IMR-90 (cell line): Measurements from ENCODE around the gene NALCN. TPM values are rescaled to one million over a fixed set of nuclear protein-coding genes. Genes with fewer than 3 reads are reported as not detected.

ENCODE experiments used
- ATAC-seq: fragments of 200-7000 bp; cut with Tn5 transposase; 2 replicates; pipeline ENCODE4 v1.9.1; 2020; ENCODE audit warnings: low read depth, mild to moderate bottlenecking, moderate library complexity
- BruUV-seq: library from RNA; stranded (reverse); fragments of 400-500 nt; replicated peaks from 2 replicates; lab custom pipeline; 2021; lab: Mats Ljungman, UMichigan
- CTCF ChIA-PET: fragments of 300-600 bp; formaldehyde crosslinking; extraction: SDS; loops from one replicate; lab custom pipeline; 2021; ENCODE audit warnings: antibody characterized with exemption; lab: Yijun Ruan, JAX
- POLR2A ChIA-PET: fragments of 300-600 bp; sonication (Branson Sonifier 250); formaldehyde crosslinking; loops from one replicate; lab custom pipeline; 2022; ENCODE audit warnings: antibody characterized with exemption; ENCODE audit not compliant: unreplicated experiment; lab: Charles Lee
- DNase-seq: peaks from one replicate; pipeline ENCODE4 v3.0.0; 2013
- H2AFZ ChIP-seq: replicated peaks from 2 replicates; pipeline ENCODE3; 2013; ENCODE audit warnings: low read length, mild to moderate bottlenecking; ENCODE audit not compliant: poor library complexity
- H2AK5ac ChIP-seq: 2 replicates; pipeline ENCODE4 v1.6.1; 2013; ENCODE audit warnings: low read depth, low read length, inconsistent platforms
- H2AK9ac ChIP-seq: replicated peaks from 2 replicates; pipeline ENCODE3; 2013; ENCODE audit warnings: mild to moderate bottlenecking, low read depth, low read length, moderate library complexity; ENCODE audit not compliant: poor library complexity
- H2BK120ac ChIP-seq: 2 replicates; pipeline ENCODE4 v1.6.1; 2013; ENCODE audit warnings: low read depth, low read length, inconsistent platforms
- H2BK15ac ChIP-seq: 3 replicates; pipeline ENCODE4 v1.6.1; 2013; ENCODE audit warnings: low read depth, low read length, inconsistent platforms
- H2BK20ac ChIP-seq: 2 replicates; pipeline ENCODE4 v1.6.1; 2013; ENCODE audit warnings: low read depth, mild to moderate bottlenecking, inconsistent platforms, low read length, moderate library complexity
- H2BK5ac ChIP-seq: 2 replicates; pipeline ENCODE4 v1.6.1; 2013; ENCODE audit warnings: mild to moderate bottlenecking, low read depth, low read length, inconsistent platforms; ENCODE audit not compliant: poor library complexity, severe bottlenecking
- H3K14ac ChIP-seq: replicated peaks from 2 replicates; pipeline ENCODE4 v1.6.1; 2013; ENCODE audit warnings: low read depth, low read length, inconsistent platforms
- H3K18ac ChIP-seq: 2 replicates; pipeline ENCODE4 v1.6.1; 2013; ENCODE audit warnings: low read depth, low read length, control low read depth
- H3K23ac ChIP-seq: 2 replicates; pipeline ENCODE4 v1.6.1; 2013; ENCODE audit warnings: low read depth, low read length, inconsistent platforms
- H3K27ac ChIP-seq: 2 replicates; pipeline ENCODE4 v1.5.1; 2013; ENCODE audit warnings: mild to moderate bottlenecking, control low read depth, low read length; ENCODE audit not compliant: insufficient read depth
- H3K27me3 ChIP-seq: 2 replicates; pipeline ENCODE4 v1.6.1; 2013; ENCODE audit warnings: low read length; ENCODE audit not compliant: control insufficient read depth, insufficient read depth
- H3K36me3 ChIP-seq: 2 replicates; pipeline ENCODE4 v1.6.1; 2013; ENCODE audit warnings: low read length, mixed read lengths; ENCODE audit not compliant: control insufficient read depth, insufficient read depth
- H3K4ac ChIP-seq: 2 replicates; pipeline ENCODE4 v1.6.1; 2013; ENCODE audit warnings: low read depth, low read length, inconsistent platforms
- H3K4me1 ChIP-seq: 2 replicates; pipeline ENCODE4 v1.6.1; 2013; ENCODE audit warnings: low read length, mixed read lengths; ENCODE audit not compliant: control insufficient read depth, insufficient read depth
- H3K4me2 ChIP-seq: 2 replicates; pipeline ENCODE4 v1.6.1; 2013; ENCODE audit warnings: low read depth, mild to moderate bottlenecking, control low read depth, low read length, moderate library complexity
- H3K4me3 ChIP-seq: 2 replicates; pipeline ENCODE4 v1.5.1; 2013; ENCODE audit warnings: low read depth, mild to moderate bottlenecking, control low read depth, low read length, moderate library complexity; ENCODE audit not compliant: insufficient read depth
- H3K56ac ChIP-seq: 2 replicates; pipeline ENCODE4 v1.6.1; 2013; ENCODE audit warnings: low read length, inconsistent platforms; ENCODE audit not compliant: insufficient read depth; ENCODE audit errors: extremely low read depth
- H3K79me1 ChIP-seq, 2 experiments: 2 replicates each; pipeline ENCODE4 v1.6.1; 2013; ENCODE audit warnings: low read length in 2 of 2, inconsistent platforms in 1 of 2, low read depth in 1 of 2
- H3K9ac ChIP-seq: 2 replicates; pipeline ENCODE4 v1.6.1; 2013; ENCODE audit warnings: low read depth, low read length, control low read depth
- H3K9me1 ChIP-seq: 2 replicates; pipeline ENCODE4 v1.6.1; 2013; ENCODE audit warnings: low read length, inconsistent platforms; ENCODE audit not compliant: insufficient read depth
- H3K9me3 ChIP-seq: 2 replicates; pipeline ENCODE4 v1.6.1; 2013; ENCODE audit warnings: low read length; ENCODE audit not compliant: control insufficient read depth, insufficient read depth
- H4K20me1 ChIP-seq: 2 replicates; pipeline ENCODE4 v1.6.1; 2013; ENCODE audit warnings: low read length, inconsistent platforms; ENCODE audit not compliant: insufficient read depth
- H4K5ac ChIP-seq: 2 replicates; pipeline ENCODE4 v1.6.1; 2013; ENCODE audit warnings: mild to moderate bottlenecking, low read depth, low read length, control low read depth
- H4K8ac ChIP-seq, 2 experiments: 2 replicates each; pipeline ENCODE4 v1.6.1; 2013; ENCODE audit warnings: low read depth in 2 of 2, low read length in 2 of 2, control low read depth in 1 of 2, inconsistent platforms in 1 of 2
- H4K91ac ChIP-seq: 2 replicates; pipeline ENCODE4 v1.6.1; 2013; ENCODE audit warnings: low read depth, low read length, inconsistent platforms; ENCODE audit not compliant: insufficient read depth
- CEBPB ChIP-seq: IDR thresholded peaks from 2 replicates; pipeline ENCODE4 v1.6.1; 2012; ENCODE audit warnings: low read depth, low read length, improper control_type of control experiment
- FOS ChIP-seq: fragments of 150-350 bp; IDR thresholded peaks from 2 replicates; pipeline ENCODE4 v1.6.1; 2016; ENCODE audit warnings: low read depth, low read length
- MAFK ChIP-seq: IDR thresholded peaks from 2 replicates; pipeline ENCODE4 v1.6.1; 2012; ENCODE audit warnings: low read depth, low read length, improper control_type of control experiment
- dilution Hi-C: fragments of 300-500 bp; cut with HindIII; formaldehyde crosslinking; loops from one replicate; pipeline ENCODE4 v1.14.3; 2018; ENCODE audit warnings: low sequenced_read_pairs; ENCODE audit not compliant: unreplicated experiment
- in situ Hi-C: fragments of 300-500 bp; cut with MboI; formaldehyde crosslinking; loops from 3 replicates; pipeline ENCODE4 v1.14.3; 2019; ENCODE audit warnings: low sequenced_read_pairs, inconsistent platforms, mixed read lengths
- intact Hi-C: fragments of 100-400 bp; cut with micrococcal nuclease; formaldehyde crosslinking; loops from 2 replicates; pipeline ENCODE4 v1.10.0; 2022
- polyA plus RNA-seq, 3 experiments: library from polyadenylated mRNA; depleted of rRNA; stranded (reverse); fragments of >200 nt; gene quantifications; 2 replicates each; pipeline ENCODE4 v1.2.3, GENCODE V29; 2012; ENCODE audit warnings: low replicate concordance in 1 of 3
- total RNA-seq: library from RNA; depleted of rRNA; stranded (reverse); fragments of >200 nt; gene quantifications from 2 replicates; pipeline ENCODE4 v1.2.3, GENCODE V29; 2012

NALCN gene
- total and polyA plus RNA-seq, 2 of the 4 experiments (the other 2 are of a cell fraction): 2.9 to 4.8 TPM

- Histone ChIP-seq H4K20me1 (no peaks in the 10 kb centered on the region), H3K4me2 (peak overlapping the region; percentile 58; the same call in 1 of the 2 replicates)
Measured at GRCh38 chr13:101309014-101309619, 107.2 kb downstream of the NALCN start.

More at GRCh38 chr13:101309014-101309619, 107.2 kb downstream of the NALCN start:
- POLR2A ChIA-PET: no interaction called here
- Histone ChIP-seq H2BK5ac (peak overlapping the region; percentile 93), H4K5ac (no peak overlapping the region; the same call in 1 of the 2 replicates), H2AFZ (no peak overlapping the region), H3K14ac (no peak overlapping the region), H4K91ac (no peak overlapping the region), H2AK9ac (no peak overlapping the region), H3K23ac (no peak overlapping the region), H2AK5ac (no peak overlapping the region), H3K36me3 (no peaks in the 10 kb centered on the region), H3K27ac (no peak overlapping the region), H3K18ac (peak overlapping the region; percentile 85; the same call in 1 of the 2 replicates), H3K56ac (no peak overlapping the region), H2BK15ac (no peak overlapping the region), H3K9ac (no peak overlapping the region), H3K27me3 (no peaks in the 10 kb centered on the region), H2BK20ac (no peak overlapping the region), H2BK120ac (0 out of 2 replicates have a peak overlapping the region, but pooled peaks have one; percentile 0), H3K4ac (no peak overlapping the region; the same call in 1 of the 2 replicates), H3K9me1 (peaks cover 20% of the 10 kb centered on the region), H3K4me1 (peaks cover 19% of the 10 kb centered on the region), H3K9me3 (no peaks in the 10 kb centered on the region), H3K79me1 (no peaks in the 10 kb centered on the region), H4K8ac (no peak overlapping the region), H3K4me3 (no peak overlapping the region)
- CTCF ChIA-PET: no interaction called here
- no TSS peak for BruUV-seq
- dilution Hi-C loops: no loop called here
- no peak for TF ChIP-seq MAFK
- TF ChIP-seq FOS: peak; percentile 27; the same call in 1 of the 2 replicates
- TF ChIP-seq CEBPB: peak; percentile 74; the same call in 1 of the 2 replicates
- in situ Hi-C loops: no loop called here
- peak; percentile 41 for ATAC-seq
- intact Hi-C loops: loop anchor here (2.0 to 5.0 kb wide), 3 partner anchors 88 to 157 kb away; no protein-coding TSS in a partner anchor
- DNase-seq: peak; percentile 46
